ENCODE results near the gene COQ5. TPM values are rescaled to one million over a fixed set of nuclear protein-coding genes. Genes with fewer than 3 reads are reported as not detected.

COQ5 gene
- total and polyA plus RNA-seq, 2 of the 4 experiments (the other 2 are of a cell fraction), result 21.6 to 25.1 TPM

- H2BK120ac ChIP-seq (ENCODE audit: low read depth, low read length), result no peak overlapping the region
- CTCF ChIA-PET, result interaction anchor here (0.6 kb wide), 1 partner anchor 74 kb away, joined by 6 read pairs; no protein-coding TSS in a partner anchor
- dilution Hi-C loops (cut with HindIII; ENCODE audit: low sequenced_read_pairs, unreplicated experiment), result no loop called here
- H3K18ac ChIP-seq (ENCODE audit: low read depth, low read length), result no peak overlapping the region
- peak overlapping the region; percentile 76 for H3K4me3 ChIP-seq (ENCODE audit: insufficient read depth, low read depth, low read length)
- no peak overlapping the region for H4K8ac ChIP-seq (ENCODE audit: low read depth in 2 of 2, low read length in 2 of 2)
- no peak overlapping the region for H2BK15ac ChIP-seq (ENCODE audit: low read depth, low read length)
- peaks cover 10 to 35% of the 10 kb centered on the region in 2 experiments for H3K79me1 ChIP-seq (ENCODE audit: low read depth in 1 of 2, low read length in 2 of 2)
- intact Hi-C loops (cut with micrococcal nuclease), result loop anchor here (2.0 kb wide), 1 partner anchor 31 kb away; the partner anchor contains the start of gene COQ5
- in situ Hi-C loops (cut with MboI; ENCODE audit: low sequenced_read_pairs), result no loop called here
- no peak overlapping the region for H2AFZ ChIP-seq (replicated peaks; ENCODE audit: low read length, poor library complexity)
- H3K56ac ChIP-seq (ENCODE audit: extremely low read depth, insufficient read depth, low read length), result no peak overlapping the region
- peaks cover 27% of the 10 kb centered on the region for H4K20me1 ChIP-seq (ENCODE audit: insufficient read depth, low read length)
- peaks cover 10% of the 10 kb centered on the region for H3K36me3 ChIP-seq (ENCODE audit: control insufficient read depth, insufficient read depth, low read length)
- BruUV-seq (replicated peaks), result no TSS peak
- peak overlapping the region; percentile 47; the same call in 1 of the 2 replicates for H3K23ac ChIP-seq (ENCODE audit: low read depth, low read length)
- H4K5ac ChIP-seq (ENCODE audit: low read depth, low read length), result no peak overlapping the region
- H3K27ac ChIP-seq (ENCODE audit: insufficient read depth, low read length), result no peak overlapping the region
- H2AK9ac ChIP-seq (replicated peaks; ENCODE audit: low read depth, low read length, poor library complexity), result no peak overlapping the region
- POLR2A ChIA-PET (ENCODE audit: unreplicated experiment), result no interaction called here
- H3K4me2 ChIP-seq (ENCODE audit: low read depth, low read length), result peak overlapping the region; percentile 95
- peak; percentile 4; the same call in 1 of the 2 replicates for ATAC-seq (ENCODE audit: low read depth)
- 20% methylated on average over 2 of the region's 9 CpGs; no CpG with 5 or more reads in 1 of the 2 experiments for WGBS, 2 experiments (ENCODE audit: extremely low coverage in 2 of 2, insufficient read length in 1 of 2)
- H3K4ac ChIP-seq (ENCODE audit: low read depth, low read length), result no peak overlapping the region
- H3K9me1 ChIP-seq (ENCODE audit: insufficient read depth, low read length), result no peaks in the 10 kb centered on the region
- no peak overlapping the region for H2BK20ac ChIP-seq (ENCODE audit: low read depth, low read length)
- TF ChIP-seq MAFK (IDR thresholded peaks at IDR 0.05; ENCODE audit: low read depth, low read length) (no peak), BHLHE40 (IDR thresholded peaks at IDR 0.05; ENCODE audit: low read depth, low read length) (no peak), CHD1 (IDR thresholded peaks at IDR 0.05; ENCODE audit: low read depth, low read length) (no peak), RAD21 (IDR thresholded peaks at IDR 0.05; ENCODE audit: low read length) (no peak), RFX5 (IDR thresholded peaks at IDR 0.05; ENCODE audit: low read depth, low read length) (no peak), FOS (IDR thresholded peaks at IDR 0.05; ENCODE audit: low read depth, low read length) (no peak), CEBPB (IDR thresholded peaks at IDR 0.05; ENCODE audit: low read depth, low read length) (no peak)
- no peak overlapping the region; the same call in 1 of the 2 replicates for H3K14ac ChIP-seq (replicated peaks; ENCODE audit: low read depth, low read length)
- H2AK5ac ChIP-seq (ENCODE audit: low read depth, low read length), result no peak overlapping the region
- H4K91ac ChIP-seq (ENCODE audit: insufficient read depth, low read depth, low read length), result no peak overlapping the region
- H3K27me3 ChIP-seq (ENCODE audit: control insufficient read depth, insufficient read depth, low read length), result no peaks in the 10 kb centered on the region
- H3K9ac ChIP-seq (ENCODE audit: low read depth, low read length), result peak overlapping the region; percentile 70; the same call in 1 of the 2 replicates
- peaks cover 1% of the 10 kb centered on the region for H3K4me1 ChIP-seq (ENCODE audit: control insufficient read depth, insufficient read depth, low read length)
- no peaks in the 10 kb centered on the region for H3K9me3 ChIP-seq (ENCODE audit: control insufficient read depth, insufficient read depth, low read length)
- no peak overlapping the region for H2BK5ac ChIP-seq (ENCODE audit: low read depth, low read length, poor library complexity, severe bottlenecking)
- DNase-seq, result peak; percentile 41
These were observed 31.3 kb downstream of the COQ5 start for GRCh38 chr12:120497524-120498150.
